SU-DHL-6 (cell line): ENCODE data around the gene TFPI2.

Experiments used
- H2AFZ ChIP-seq: fragments of 200-600 bp; sonication (generic); 2 replicates; pipeline ENCODE4 v1.6.1; 2014; ENCODE audit warnings: low read depth, mild to moderate bottlenecking, moderate library complexity, mixed read lengths, antibody characterized with exemption, low read length; ENCODE audit not compliant: severe bottlenecking
- H3F3A ChIP-seq: fragments of 200-600 bp; shearing (Covaris generic); 2 replicates; pipeline ENCODE4 v1.6.0; 2016; ENCODE audit warnings: antibody characterized with exemption, mild to moderate bottlenecking; ENCODE audit not compliant: insufficient read depth
- H3K27ac ChIP-seq: fragments of 200-600 bp; sonication (generic); 2 replicates; pipeline ENCODE4 v1.5.1; 2016; ENCODE audit warnings: low read depth, mild to moderate bottlenecking, low read length, moderate library complexity, mixed read lengths
- H3K27me3 ChIP-seq: fragments of 200-600 bp; sonication (generic), shearing (Covaris generic); 2 replicates; pipeline ENCODE4 v1.6.0; 2014; ENCODE audit warnings: mild to moderate bottlenecking, low read length
- H3K36me3 ChIP-seq: fragments of 200-600 bp; sonication (generic); 2 replicates; pipeline ENCODE4 v1.6.1; 2014; ENCODE audit warnings: mild to moderate bottlenecking, low read length, mixed read lengths
- H3K4me2 ChIP-seq: fragments of 300-600, 200-600 bp; shearing (Covaris generic), sonication (generic); 2 replicates; pipeline ENCODE4 v1.6.0; 2014; ENCODE audit warnings: low read length, low read depth, mild to moderate bottlenecking; ENCODE audit not compliant: poor library complexity, severe bottlenecking
- H3K4me3 ChIP-seq: fragments of 200-600 bp; sonication (generic); 2 replicates; pipeline ENCODE4 v1.5.1; 2014; ENCODE audit warnings: antibody characterized with exemption, low read length, mild to moderate bottlenecking, mixed read lengths; ENCODE audit not compliant: insufficient read depth, poor library complexity, severe bottlenecking
- H3K79me2 ChIP-seq: fragments of 200-600 bp; sonication (generic); 2 replicates; pipeline ENCODE4 v1.6.1; 2014; ENCODE audit warnings: mild to moderate bottlenecking, low read length, moderate library complexity; ENCODE audit not compliant: insufficient read depth
- H3K9ac ChIP-seq: fragments of 200-600 bp; sonication (generic); 2 replicates; pipeline ENCODE4 v1.7.0; 2014; ENCODE audit warnings: mild to moderate bottlenecking, low read length
- H3K9me2 ChIP-seq: fragments of 200-600 bp; sonication (generic); replicated peaks from 2 replicates; pipeline ENCODE4 v1.6.1; 2014; ENCODE audit warnings: low read length; ENCODE audit not compliant: insufficient read depth
- H3K9me3 ChIP-seq: fragments of 200-600 bp; sonication (generic); 2 replicates; pipeline ENCODE4 v1.6.1; 2014; ENCODE audit warnings: low read length, mixed read lengths; ENCODE audit not compliant: insufficient read depth
- H4K20me1 ChIP-seq: fragments of 200-600 bp; sonication (generic); 2 replicates; pipeline ENCODE4 v1.6.1; 2014; ENCODE audit warnings: low read depth, mild to moderate bottlenecking, antibody characterized with exemption, low read length, moderate library complexity, mixed read lengths
- EZH2phosphoT487 ChIP-seq: fragments of 200-600 bp; sonication (generic), shearing (Covaris generic); conservative IDR thresholded peaks from 2 replicates; pipeline ENCODE4 v1.6.1; 2018; ENCODE audit warnings: mild to moderate bottlenecking, antibody characterized with exemption, low read length, moderate library complexity, mixed read lengths
- TF ChIP-seq, protein P1 (sequence below): fragments of 200-600 bp; sonication (generic); IDR thresholded peaks from one replicate; pipeline ENCODE4 v1.5.1; 2017; ENCODE audit warnings: antibody characterized with exemption, mild to moderate bottlenecking, low read length, moderate library complexity; ENCODE audit not compliant: insufficient read depth, poor library complexity, severe bottlenecking

Gene TFPI2

DNA sequence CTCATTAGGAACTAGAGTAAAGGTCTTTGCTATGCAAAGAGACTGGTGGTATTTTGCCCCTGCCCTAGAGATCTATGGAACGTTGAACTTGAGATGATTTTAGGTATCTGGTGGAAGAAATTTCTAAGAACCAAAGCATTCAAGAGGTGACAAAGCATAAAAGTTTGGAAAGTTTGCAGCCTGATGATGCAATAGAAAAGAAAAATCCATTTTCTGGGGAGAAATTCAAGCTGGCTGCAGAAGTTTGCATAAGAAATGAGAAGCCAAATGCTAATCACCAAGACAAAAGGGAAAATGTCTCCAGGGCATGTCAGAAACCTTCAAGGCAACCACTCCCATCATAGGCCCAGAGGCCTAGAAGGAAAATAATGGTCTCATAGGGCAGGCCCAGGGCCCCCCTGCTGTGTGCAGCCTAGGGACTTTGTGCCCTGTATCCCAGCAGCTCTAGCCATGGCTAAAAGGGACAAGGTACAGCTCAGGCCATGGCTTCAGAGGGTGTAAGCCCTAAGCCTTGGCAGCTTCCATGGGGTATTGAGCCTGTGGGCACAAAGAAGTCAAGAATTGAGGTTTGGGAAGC, 16.5 kb downstream of the TFPI2 start:
- Histone ChIP-seq H3K4me3 (no peak overlapping the region), H4K20me1 (no peaks in the 10 kb centered on the region), H3K4me2 (no peak overlapping the region), H2AFZ (no peak overlapping the region), H3K27me3 (no peaks in the 10 kb centered on the region), H3K36me3 (no peaks in the 10 kb centered on the region), H3K9me2 (no peaks in the 10 kb centered on the region), H3K79me2 (no peaks in the 10 kb centered on the region), H3K27ac (no peak overlapping the region), H3K9me3 (no peaks in the 10 kb centered on the region), H3K9ac (no peak overlapping the region), H3F3A (no peaks in the 10 kb centered on the region)
- no peak for TF ChIP-seq EZH2phosphoT487

DNA sequence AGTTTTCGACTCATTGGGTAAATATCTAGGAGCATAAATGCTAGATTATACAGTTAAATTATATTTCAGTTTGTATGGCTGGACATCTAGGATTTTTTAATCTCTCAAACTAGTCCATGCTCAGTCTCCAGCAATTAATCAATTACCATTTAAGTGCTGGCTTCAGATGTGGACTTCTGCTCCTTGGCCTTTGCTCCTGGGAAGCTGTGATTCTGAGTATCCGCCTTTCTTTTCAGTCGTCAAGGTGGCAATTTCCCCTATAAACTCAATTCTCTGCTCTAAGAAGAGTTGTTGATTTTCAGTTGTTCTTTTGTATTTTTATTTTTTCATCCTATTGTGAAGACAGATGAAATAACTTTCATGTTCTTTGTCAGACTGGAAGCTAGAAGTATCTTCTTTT, 23.7 kb downstream of the TFPI2 start:
- Histone ChIP-seq H3K27me3 (no peaks in the 10 kb centered on the region), H3K27ac (no peak overlapping the region), H3K4me2 (no peak overlapping the region), H3K9ac (no peak overlapping the region), H3K9me2 (no peaks in the 10 kb centered on the region), H3K4me3 (no peak overlapping the region), H3K79me2 (no peaks in the 10 kb centered on the region), H3F3A (no peaks in the 10 kb centered on the region), H4K20me1 (no peaks in the 10 kb centered on the region), H3K9me3 (no peaks in the 10 kb centered on the region), H2AFZ (no peak overlapping the region), H3K36me3 (no peaks in the 10 kb centered on the region)
- TF ChIP-seq, protein P1, sequence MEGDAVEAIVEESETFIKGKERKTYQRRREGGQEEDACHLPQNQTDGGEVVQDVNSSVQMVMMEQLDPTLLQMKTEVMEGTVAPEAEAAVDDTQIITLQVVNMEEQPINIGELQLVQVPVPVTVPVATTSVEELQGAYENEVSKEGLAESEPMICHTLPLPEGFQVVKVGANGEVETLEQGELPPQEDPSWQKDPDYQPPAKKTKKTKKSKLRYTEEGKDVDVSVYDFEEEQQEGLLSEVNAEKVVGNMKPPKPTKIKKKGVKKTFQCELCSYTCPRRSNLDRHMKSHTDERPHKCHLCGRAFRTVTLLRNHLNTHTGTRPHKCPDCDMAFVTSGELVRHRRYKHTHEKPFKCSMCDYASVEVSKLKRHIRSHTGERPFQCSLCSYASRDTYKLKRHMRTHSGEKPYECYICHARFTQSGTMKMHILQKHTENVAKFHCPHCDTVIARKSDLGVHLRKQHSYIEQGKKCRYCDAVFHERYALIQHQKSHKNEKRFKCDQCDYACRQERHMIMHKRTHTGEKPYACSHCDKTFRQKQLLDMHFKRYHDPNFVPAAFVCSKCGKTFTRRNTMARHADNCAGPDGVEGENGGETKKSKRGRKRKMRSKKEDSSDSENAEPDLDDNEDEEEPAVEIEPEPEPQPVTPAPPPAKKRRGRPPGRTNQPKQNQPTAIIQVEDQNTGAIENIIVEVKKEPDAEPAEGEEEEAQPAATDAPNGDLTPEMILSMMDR, result no peak
- TF ChIP-seq EZH2phosphoT487, result no peak

DNA sequence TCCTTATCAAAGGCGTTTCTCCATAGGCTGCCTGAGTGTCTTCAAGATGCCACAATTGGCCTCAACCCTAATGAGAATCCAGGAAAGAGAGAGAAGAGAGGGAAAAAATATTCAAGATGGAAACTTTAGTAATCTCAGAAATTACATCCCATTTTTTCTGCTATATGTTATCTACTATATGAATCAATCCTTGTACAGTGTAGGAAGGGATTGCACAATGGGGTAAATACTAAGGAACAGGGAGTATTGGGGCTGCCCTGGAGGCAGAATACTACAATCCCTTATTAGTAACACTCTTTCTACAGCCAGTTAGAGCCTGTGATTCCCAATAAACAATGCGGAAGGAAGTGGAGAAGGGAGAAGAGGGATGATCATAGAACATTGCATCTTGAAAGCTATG, 27.9 kb downstream of the TFPI2 start:
- Histone ChIP-seq H4K20me1 (no peaks in the 10 kb centered on the region), H3F3A (no peaks in the 10 kb centered on the region), H3K36me3 (no peaks in the 10 kb centered on the region), H3K9ac (no peak overlapping the region), H3K27me3 (no peaks in the 10 kb centered on the region), H3K9me3 (no peaks in the 10 kb centered on the region), H3K4me3 (no peak overlapping the region), H3K27ac (no peak overlapping the region), H3K4me2 (no peak overlapping the region), H3K9me2 (no peaks in the 10 kb centered on the region), H3K79me2 (no peaks in the 10 kb centered on the region), H2AFZ (no peak overlapping the region)
- no peak for TF ChIP-seq EZH2phosphoT487
- TF ChIP-seq, protein P1, result no peak

DNA sequence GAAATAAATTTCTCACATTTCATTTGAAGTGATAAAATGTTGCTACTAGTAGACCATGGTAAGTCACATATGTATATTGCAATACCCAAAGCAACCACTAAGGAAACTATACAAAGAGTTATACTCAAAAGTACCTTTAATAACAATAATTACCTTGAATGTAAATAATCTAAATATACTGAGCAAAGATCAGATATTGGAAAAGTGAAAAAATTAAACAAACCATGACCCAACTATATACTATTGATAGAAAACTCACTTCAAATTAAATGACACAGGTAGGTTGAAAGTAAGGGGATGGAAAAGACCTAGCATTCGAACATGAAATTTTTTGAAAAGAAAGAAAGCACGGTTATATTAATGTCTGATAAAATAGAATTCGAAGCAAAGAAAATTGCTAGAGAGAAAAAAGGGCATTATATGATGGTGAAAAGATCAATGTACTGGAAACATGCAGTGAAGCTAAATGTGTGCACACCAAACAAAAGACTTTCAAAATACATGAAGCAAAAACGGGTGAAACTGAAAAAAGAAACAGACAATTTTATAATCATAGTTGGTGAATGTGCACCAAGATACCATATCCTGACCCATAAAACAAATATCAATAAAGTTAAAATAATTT, 29.1 kb downstream of the TFPI2 start:
- no peak overlapping the region for H3K27ac ChIP-seq
- H3K27me3 ChIP-seq, result no peaks in the 10 kb centered on the region
- no peak for TF ChIP-seq EZH2phosphoT487
- TF ChIP-seq, protein P1, result peak; percentile 16
- no peaks in the 10 kb centered on the region for H3F3A ChIP-seq
- no peaks in the 10 kb centered on the region for H3K79me2 ChIP-seq
- H3K9me2 ChIP-seq, result no peaks in the 10 kb centered on the region
- no peak overlapping the region for H3K4me2 ChIP-seq
- H4K20me1 ChIP-seq, result no peaks in the 10 kb centered on the region
- no peaks in the 10 kb centered on the region for H3K9me3 ChIP-seq
- no peak overlapping the region for H3K9ac ChIP-seq
- no peaks in the 10 kb centered on the region for H3K36me3 ChIP-seq
- no peak overlapping the region for H3K4me3 ChIP-seq
- H2AFZ ChIP-seq, result no peak overlapping the region
